ENCODE results near the gene CA5A.
"Not testable (repeated sequence)": the region's sequence is repeated elsewhere in the genome, so short reads cannot be mapped to it uniquely, and the experiment has no call there.

Gene CA5A

GRCh38 chr16:87924041-87924810 lies 12.1 kb downstream of the CA5A start:
- TF ChIP-seq EZH2 (IDR thresholded peaks at IDR 0.05) (no peak), POLR2AphosphoS5 (IDR thresholded peaks at IDR 0.05; ENCODE audit: borderline replicate concordance, low read depth, low read length) (no peak), FOXP2 (optimal IDR thresholded peaks at IDR 0.05; ENCODE audit: control extremely low read depth, extremely low read length, insufficient read depth) (no peak)
- Histone ChIP-seq H3K27ac (no peak overlapping the region), H3K9ac (ENCODE audit: insufficient read length) (no peak overlapping the region), H3K36me3 (ENCODE audit: insufficient read depth, low read length) (no peaks in the 10 kb centered on the region), H3K9me3 (ENCODE audit: low read depth, low read length) (no peaks in the 10 kb centered on the region), H3K4me3 (no peak overlapping the region)
- DNase-seq (ENCODE audit: low read depth, low spot score): no peak

DNA sequence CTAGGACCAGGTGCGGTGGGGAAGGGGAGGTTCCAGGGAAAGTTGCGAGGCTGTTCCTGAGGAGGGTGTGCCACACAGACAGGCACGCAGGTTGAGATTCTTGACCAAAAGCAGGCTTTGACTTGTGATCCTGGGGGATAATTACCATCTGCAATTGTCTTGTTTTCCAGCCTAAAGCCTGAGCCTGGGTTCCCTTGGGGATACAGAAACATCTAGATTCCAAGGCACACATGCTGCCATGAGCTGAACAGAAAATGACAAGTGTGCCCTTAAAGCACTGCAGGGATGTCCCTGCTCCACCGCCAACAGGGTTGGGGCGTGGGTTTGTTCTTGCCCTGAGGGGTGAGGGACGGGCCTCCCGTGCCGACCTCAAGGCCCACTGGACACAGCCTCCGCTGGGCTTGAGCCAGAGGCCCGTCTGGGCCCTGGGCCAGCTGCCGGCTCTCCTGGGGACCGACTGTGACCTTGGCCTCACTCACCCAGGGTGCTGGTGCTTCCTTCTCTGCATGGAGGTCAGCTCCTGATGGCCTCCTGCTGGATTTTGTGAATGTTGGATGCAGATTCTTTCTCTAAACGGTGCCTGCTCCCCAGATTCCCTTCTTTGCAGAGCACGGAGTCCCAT lies 14.0 kb downstream of the CA5A start:
- Histone ChIP-seq H3K27ac (no peak overlapping the region), H3K9ac (ENCODE audit: insufficient read length) (no peak overlapping the region), H3K4me3 (no peak overlapping the region), H3K9me3 (ENCODE audit: low read depth, low read length) (no peaks in the 10 kb centered on the region), H3K36me3 (ENCODE audit: insufficient read depth, low read length) (no peaks in the 10 kb centered on the region)
- DNase-seq (ENCODE audit: low read depth, low spot score): no peak
- TF ChIP-seq FOXP2 (optimal IDR thresholded peaks at IDR 0.05; ENCODE audit: control extremely low read depth, extremely low read length, insufficient read depth): no peak
- TF ChIP-seq POLR2AphosphoS5 (IDR thresholded peaks at IDR 0.05; ENCODE audit: borderline replicate concordance, low read depth, low read length): no peak
- no peak for TF ChIP-seq EZH2 (IDR thresholded peaks at IDR 0.05)

DNA sequence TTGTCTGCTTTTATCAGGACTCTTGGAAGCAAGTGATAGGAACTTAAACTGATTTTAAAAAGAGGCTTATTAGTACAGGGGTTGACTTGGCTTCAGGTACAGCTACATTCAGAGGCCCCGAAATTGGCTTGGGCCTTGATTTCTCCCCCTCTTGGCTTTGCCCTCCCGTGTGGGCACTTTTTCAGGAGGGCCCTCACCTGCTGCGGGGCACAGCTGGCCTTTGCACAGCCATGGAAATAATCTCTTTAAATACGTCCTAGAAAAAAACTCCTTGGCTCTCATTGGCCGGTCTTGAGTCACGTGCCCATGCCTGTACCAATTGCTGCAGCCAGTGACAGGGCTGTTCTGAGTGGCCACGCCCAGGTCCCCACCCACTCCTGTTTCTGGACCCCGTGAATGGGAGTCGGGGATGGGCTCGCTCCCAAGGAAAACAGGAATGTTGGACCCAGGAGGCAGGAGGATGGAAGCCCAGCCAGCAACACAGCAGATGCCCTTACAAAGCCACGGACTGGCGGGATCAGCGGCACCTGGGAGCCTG lies 15.0 kb downstream of the CA5A start:
- no peak overlapping the region for H3K4me3 ChIP-seq
- no peak for TF ChIP-seq FOXP2 (optimal IDR thresholded peaks at IDR 0.05; ENCODE audit: control extremely low read depth, extremely low read length, insufficient read depth)
- no peak for TF ChIP-seq POLR2AphosphoS5 (IDR thresholded peaks at IDR 0.05; ENCODE audit: borderline replicate concordance, low read depth, low read length)
- TF ChIP-seq EZH2 (IDR thresholded peaks at IDR 0.05): no peak
- no peaks in the 10 kb centered on the region for H3K9me3 ChIP-seq (ENCODE audit: low read depth, low read length)
- H3K36me3 ChIP-seq (ENCODE audit: insufficient read depth, low read length): no peaks in the 10 kb centered on the region
- no peak overlapping the region for H3K27ac ChIP-seq
- no peak for DNase-seq (ENCODE audit: low read depth, low spot score)
- no peak overlapping the region for H3K9ac ChIP-seq (ENCODE audit: insufficient read length)

DNA sequence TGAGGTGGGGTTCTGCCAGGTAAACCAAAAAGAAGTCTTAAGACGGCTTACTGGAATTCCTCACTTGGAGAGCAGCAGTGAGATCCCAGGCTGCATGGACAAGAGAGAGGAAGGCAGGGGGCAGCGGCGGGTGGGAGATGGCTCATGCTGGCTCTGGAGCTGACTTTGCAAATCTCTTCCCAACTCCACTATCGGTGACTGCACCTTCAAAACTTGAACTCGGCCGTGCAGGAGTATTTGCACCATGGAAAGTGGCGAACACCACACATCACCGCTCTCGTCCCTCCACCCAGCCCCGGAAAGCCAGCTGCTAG lies 16.7 kb downstream of the CA5A start:
- Histone ChIP-seq H3K27ac (no peak overlapping the region), H3K9me3 (ENCODE audit: low read depth, low read length) (no peaks in the 10 kb centered on the region), H3K36me3 (ENCODE audit: insufficient read depth, low read length) (no peaks in the 10 kb centered on the region), H3K4me3 (no peak overlapping the region), H3K9ac (ENCODE audit: insufficient read length) (no peak overlapping the region)
- no peak for DNase-seq (ENCODE audit: low read depth, low spot score)
- TF ChIP-seq FOXP2 (optimal IDR thresholded peaks at IDR 0.05; ENCODE audit: control extremely low read depth, extremely low read length, insufficient read depth) (no peak), POLR2AphosphoS5 (IDR thresholded peaks at IDR 0.05; ENCODE audit: borderline replicate concordance, low read depth, low read length) (no peak), EZH2 (IDR thresholded peaks at IDR 0.05) (no peak)

DNA sequence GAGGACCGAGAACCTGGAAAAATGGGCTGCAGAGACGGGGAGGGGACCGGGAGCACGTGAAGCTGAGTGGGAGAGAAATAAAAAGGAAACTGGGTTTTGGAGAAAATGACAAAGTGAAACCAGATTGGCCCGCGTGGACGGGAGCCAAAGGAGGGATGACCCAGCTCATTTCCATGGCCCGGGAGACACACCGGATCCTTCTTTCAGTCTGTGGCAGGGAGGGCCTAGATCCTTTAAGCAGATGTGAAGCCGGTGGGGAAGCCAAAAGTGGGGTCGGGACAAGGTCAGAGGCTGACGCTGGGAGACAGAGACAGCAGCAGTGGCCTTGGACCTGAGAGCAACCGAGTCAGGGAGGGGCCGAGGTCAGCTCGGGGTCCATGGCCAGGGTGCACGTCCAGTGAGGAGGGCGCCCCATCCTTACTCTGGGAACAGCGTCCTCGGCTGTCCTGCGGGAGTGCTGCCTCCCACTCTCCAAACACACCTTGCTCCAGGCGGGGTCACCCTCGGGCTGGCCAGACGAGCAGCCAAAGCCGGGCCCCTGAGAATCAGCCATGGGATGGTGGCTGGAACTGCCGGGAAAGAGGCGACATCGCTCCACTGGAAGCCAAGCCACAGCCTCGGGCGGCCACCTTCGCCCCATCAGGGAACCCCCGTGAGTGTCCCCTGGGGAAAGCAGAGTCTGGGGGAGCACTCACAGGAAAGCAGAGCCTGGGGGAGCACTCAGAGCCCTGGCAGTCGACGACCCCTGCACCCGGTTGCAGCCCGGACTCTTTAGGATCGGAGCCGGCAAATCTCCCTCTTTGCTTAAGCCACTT lies 17.3 kb downstream of the CA5A start:
- no peak overlapping the region for H3K4me3 ChIP-seq
- no peak for DNase-seq (ENCODE audit: low read depth, low spot score)
- TF ChIP-seq FOXP2 (optimal IDR thresholded peaks at IDR 0.05; ENCODE audit: control extremely low read depth, extremely low read length, insufficient read depth) (no peak), EZH2 (IDR thresholded peaks at IDR 0.05) (no peak), POLR2AphosphoS5 (IDR thresholded peaks at IDR 0.05; ENCODE audit: borderline replicate concordance, low read depth, low read length) (no peak)
- H3K9ac ChIP-seq (ENCODE audit: insufficient read length): no peak overlapping the region
- H3K9me3 ChIP-seq (ENCODE audit: low read depth, low read length): no peaks in the 10 kb centered on the region
- no peak overlapping the region for H3K27ac ChIP-seq
- H3K36me3 ChIP-seq (ENCODE audit: insufficient read depth, low read length): no peaks in the 10 kb centered on the region

DNA sequence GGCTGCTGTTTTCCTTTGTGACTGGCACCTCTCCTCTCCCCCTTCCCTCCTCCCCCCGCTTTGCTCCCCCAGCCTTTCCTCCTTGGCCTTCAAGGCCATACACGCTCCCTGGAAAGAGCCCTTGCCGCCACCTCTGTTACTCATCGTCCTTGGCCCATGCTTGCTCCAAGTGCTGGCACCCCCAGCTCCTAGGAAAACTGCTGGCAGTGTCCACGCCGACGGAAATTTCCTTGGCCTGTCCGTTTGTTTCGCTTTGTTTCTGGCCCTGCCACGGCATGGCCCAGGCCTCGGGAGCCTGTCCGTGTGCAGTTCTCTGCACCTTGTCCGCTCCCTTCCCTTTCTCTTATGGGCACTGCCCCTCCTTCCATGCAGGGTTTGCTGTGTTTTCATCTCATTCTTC lies 18.0 kb downstream of the CA5A start:
- no peak for DNase-seq (ENCODE audit: low read depth, low spot score)
- H3K4me3 ChIP-seq: no peak overlapping the region
- no peak overlapping the region for H3K9ac ChIP-seq (ENCODE audit: insufficient read length)
- no peak for TF ChIP-seq POLR2AphosphoS5 (IDR thresholded peaks at IDR 0.05; ENCODE audit: borderline replicate concordance, low read depth, low read length)
- no peak for TF ChIP-seq FOXP2 (optimal IDR thresholded peaks at IDR 0.05; ENCODE audit: control extremely low read depth, extremely low read length, insufficient read depth)
- no peak for TF ChIP-seq EZH2 (IDR thresholded peaks at IDR 0.05)
- no peaks in the 10 kb centered on the region for H3K9me3 ChIP-seq (ENCODE audit: low read depth, low read length)
- H3K27ac ChIP-seq: no peak overlapping the region
- no peaks in the 10 kb centered on the region for H3K36me3 ChIP-seq (ENCODE audit: insufficient read depth, low read length)

GRCh38 chr16:87917503-87917902 lies 18.8 kb downstream of the CA5A start:
- no peak overlapping the region for H3K9ac ChIP-seq (ENCODE audit: insufficient read length)
- H3K4me3 ChIP-seq: no peak overlapping the region
- H3K9me3 ChIP-seq (ENCODE audit: low read depth, low read length): no peaks in the 10 kb centered on the region
- no peak for DNase-seq (ENCODE audit: low read depth, low spot score)
- TF ChIP-seq POLR2AphosphoS5 (IDR thresholded peaks at IDR 0.05; ENCODE audit: borderline replicate concordance, low read depth, low read length): no peak
- TF ChIP-seq EZH2 (IDR thresholded peaks at IDR 0.05): no peak
- H3K27ac ChIP-seq: no peak overlapping the region
- H3K36me3 ChIP-seq (ENCODE audit: insufficient read depth, low read length): no peaks in the 10 kb centered on the region

DNA sequence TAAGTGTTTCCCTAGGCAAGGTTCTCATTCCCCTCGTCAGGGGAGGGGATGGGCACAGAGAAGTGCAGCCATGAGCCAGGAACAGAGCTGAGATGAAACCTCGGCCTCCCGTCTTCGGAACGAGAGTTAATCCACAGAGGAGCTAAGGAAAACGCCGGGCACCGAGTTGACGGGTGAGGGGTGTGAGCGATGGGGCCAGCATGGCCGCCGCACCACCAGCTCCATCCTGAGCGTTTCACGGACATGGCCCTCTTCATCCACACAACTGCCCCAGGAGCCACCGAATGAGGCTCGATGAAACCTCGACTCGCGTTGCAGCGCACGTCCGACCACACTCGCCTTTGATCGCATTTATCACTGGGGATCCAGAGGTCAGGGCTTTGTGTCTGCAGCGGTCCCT lies 21.5 kb downstream of the CA5A start:
- DNase-seq (ENCODE audit: low read depth, low spot score): no peak
- H3K27ac ChIP-seq: no peak overlapping the region
- H3K4me3 ChIP-seq: no peak overlapping the region
- H3K36me3 ChIP-seq (ENCODE audit: insufficient read depth, low read length): no peaks in the 10 kb centered on the region
- no peak overlapping the region for H3K9ac ChIP-seq (ENCODE audit: insufficient read length)
- no peaks in the 10 kb centered on the region for H3K9me3 ChIP-seq (ENCODE audit: low read depth, low read length)
- TF ChIP-seq POLR2AphosphoS5 (IDR thresholded peaks at IDR 0.05; ENCODE audit: borderline replicate concordance, low read depth, low read length) (no peak), EZH2 (IDR thresholded peaks at IDR 0.05) (no peak), FOXP2 (optimal IDR thresholded peaks at IDR 0.05; ENCODE audit: control extremely low read depth, extremely low read length, insufficient read depth) (no peak)

DNA sequence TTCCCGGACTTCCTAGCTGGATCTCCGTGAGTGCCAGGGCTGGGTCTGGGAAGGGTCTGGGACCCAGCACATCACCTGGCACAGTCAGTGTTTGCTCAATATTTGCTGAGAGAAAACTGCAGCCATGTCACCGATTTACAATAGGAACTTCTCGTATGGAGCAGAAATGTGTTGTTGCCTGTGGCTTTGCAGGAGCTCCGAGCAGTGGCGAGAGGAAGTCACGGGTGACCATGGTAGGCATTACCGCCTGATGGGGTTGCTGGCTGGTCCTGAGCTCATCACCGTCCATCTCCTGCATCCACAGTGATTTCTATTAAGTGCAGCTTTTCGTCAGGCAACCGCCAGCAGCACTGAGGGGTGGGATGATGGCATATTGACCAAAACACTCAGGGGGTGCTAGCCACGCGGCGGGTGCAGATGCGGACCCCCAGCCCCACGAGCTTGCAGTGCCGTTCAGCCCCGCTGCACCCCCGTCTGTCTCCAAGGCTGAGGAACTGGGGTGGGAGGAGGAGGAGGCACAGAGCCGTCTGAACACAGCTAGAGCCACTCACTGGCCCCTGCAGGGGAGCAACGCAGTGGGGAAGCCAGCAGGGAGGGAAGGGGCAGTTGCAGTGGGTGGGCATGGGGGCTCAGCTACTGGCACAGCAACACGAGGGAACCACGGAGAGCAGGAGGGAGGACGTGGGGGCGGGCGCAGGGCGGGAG lies 22.2 kb downstream of the CA5A start:
- not testable (repeated sequence) for H3K9ac ChIP-seq (ENCODE audit: insufficient read length); H3K4me3 ChIP-seq; H3K9me3 ChIP-seq (ENCODE audit: low read depth, low read length); H3K36me3 ChIP-seq (ENCODE audit: insufficient read depth, low read length); H3K27ac ChIP-seq; DNase-seq (ENCODE audit: low read depth, low spot score)

- not testable (repeated sequence) for H3K4me3 ChIP-seq; H3K36me3 ChIP-seq (ENCODE audit: insufficient read depth, low read length); DNase-seq (ENCODE audit: low read depth, low spot score); H3K9me3 ChIP-seq (ENCODE audit: low read depth, low read length); H3K27ac ChIP-seq; H3K9ac ChIP-seq (ENCODE audit: insufficient read length)
Observed at GRCh38 chr16:87912691-87913090, 23.6 kb downstream of the CA5A start.

- not testable (repeated sequence) for H3K27ac ChIP-seq; DNase-seq (ENCODE audit: low read depth, low spot score); H3K9ac ChIP-seq (ENCODE audit: insufficient read length); H3K9me3 ChIP-seq (ENCODE audit: low read depth, low read length); H3K4me3 ChIP-seq; H3K36me3 ChIP-seq (ENCODE audit: insufficient read depth, low read length)
Observed at GRCh38 chr16:87911106-87911763, 25.1 kb downstream of the CA5A start.
